SK-N-SH (cell line): Measurements from ENCODE around the gene TLE5.

ENCODE experiments used
- MEF2A ChIP-seq: IDR thresholded peaks from 2 replicates; pipeline ENCODE4 v1.4.0; 2012; ENCODE audit warnings: low read depth, borderline replicate concordance
- TF ChIP-seq, protein P1 (sequence below): IDR thresholded peaks from 2 replicates; pipeline ENCODE4 v1.4.0; 2012; ENCODE audit warnings: low read depth, borderline replicate concordance
- TF ChIP-seq, protein P2 (sequence below): fragments of 200-600 bp; sonication (generic); IDR thresholded peaks from 2 replicates; pipeline ENCODE4 v1.6.1; 2017; ENCODE audit warnings: antibody characterized with exemption, mild to moderate bottlenecking, moderate library complexity
- TF ChIP-seq, protein P3 (sequence below): IDR thresholded peaks from 2 replicates; pipeline ENCODE4 v1.4.0; 2012; ENCODE audit warnings: low read depth

DNA sequence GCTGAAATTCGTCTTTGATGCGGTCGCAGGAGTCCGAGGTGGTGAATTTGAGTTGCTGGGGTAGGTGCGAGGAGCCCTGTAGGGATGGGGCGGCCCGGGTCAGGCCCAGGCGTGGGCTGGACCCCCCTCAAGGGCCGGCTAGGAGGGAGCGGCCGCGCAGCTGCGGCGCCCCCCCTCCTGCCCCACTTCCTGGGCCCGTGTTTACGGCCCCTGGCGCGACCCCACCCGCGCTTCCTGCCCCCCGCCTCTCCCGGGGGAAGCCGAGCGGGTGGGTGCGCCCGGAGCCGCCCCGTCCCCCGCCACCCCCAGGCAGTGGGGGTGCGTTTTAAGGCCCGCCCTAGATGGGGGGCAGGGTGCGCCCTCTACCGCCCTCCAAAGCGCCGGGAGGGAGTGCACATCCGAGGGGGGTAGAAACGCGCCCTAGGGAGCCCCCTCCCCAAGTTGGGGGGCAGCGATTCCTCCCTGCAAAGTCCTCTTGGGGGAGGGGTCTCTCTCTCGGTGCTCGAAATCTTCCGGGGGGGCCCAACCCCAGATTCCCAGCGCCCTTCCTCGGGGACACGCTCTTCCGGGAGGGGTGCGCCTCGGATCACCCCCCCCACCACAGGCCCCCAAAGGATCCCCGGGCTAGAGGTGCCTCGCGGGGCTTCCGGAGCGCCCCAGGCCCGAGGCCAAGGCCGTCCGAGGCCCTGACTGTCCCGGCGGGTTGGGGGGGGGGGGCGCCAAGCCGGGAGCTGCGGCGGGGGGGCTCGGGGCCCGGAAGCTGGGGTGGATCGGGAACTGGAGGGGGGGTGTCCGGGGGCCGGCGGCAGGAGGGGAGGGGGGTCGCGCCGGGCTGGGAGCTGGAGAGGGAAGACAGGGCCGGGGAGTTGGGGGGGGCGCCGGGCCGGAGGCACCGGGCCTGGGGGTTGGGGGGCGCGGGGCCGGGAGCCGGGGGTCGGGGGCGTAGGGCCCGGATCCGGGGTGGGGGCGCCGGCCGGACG, 823 bp downstream of the TLE5 start:
- TF ChIP-seq, protein P1, sequence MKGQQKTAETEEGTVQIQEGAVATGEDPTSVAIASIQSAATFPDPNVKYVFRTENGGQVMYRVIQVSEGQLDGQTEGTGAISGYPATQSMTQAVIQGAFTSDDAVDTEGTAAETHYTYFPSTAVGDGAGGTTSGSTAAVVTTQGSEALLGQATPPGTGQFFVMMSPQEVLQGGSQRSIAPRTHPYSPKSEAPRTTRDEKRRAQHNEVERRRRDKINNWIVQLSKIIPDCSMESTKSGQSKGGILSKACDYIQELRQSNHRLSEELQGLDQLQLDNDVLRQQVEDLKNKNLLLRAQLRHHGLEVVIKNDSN = no peak
- TF ChIP-seq, protein P2, sequence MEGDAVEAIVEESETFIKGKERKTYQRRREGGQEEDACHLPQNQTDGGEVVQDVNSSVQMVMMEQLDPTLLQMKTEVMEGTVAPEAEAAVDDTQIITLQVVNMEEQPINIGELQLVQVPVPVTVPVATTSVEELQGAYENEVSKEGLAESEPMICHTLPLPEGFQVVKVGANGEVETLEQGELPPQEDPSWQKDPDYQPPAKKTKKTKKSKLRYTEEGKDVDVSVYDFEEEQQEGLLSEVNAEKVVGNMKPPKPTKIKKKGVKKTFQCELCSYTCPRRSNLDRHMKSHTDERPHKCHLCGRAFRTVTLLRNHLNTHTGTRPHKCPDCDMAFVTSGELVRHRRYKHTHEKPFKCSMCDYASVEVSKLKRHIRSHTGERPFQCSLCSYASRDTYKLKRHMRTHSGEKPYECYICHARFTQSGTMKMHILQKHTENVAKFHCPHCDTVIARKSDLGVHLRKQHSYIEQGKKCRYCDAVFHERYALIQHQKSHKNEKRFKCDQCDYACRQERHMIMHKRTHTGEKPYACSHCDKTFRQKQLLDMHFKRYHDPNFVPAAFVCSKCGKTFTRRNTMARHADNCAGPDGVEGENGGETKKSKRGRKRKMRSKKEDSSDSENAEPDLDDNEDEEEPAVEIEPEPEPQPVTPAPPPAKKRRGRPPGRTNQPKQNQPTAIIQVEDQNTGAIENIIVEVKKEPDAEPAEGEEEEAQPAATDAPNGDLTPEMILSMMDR = peak; percentile 44
- TF ChIP-seq, protein P3, sequence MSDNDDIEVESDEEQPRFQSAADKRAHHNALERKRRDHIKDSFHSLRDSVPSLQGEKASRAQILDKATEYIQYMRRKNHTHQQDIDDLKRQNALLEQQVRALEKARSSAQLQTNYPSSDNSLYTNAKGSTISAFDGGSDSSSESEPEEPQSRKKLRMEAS = 0 out of 2 replicates have a peak, but pooled peaks have one; percentile 18
- no peak for TF ChIP-seq MEF2A
